ENCODE data around the gene OSM. TPM values are rescaled to one million over a fixed set of nuclear protein-coding genes. Genes with fewer than 3 reads are reported as not detected.

Gene OSM
- 10 to 100 TPM; 74.7 to 80.5 TPM for total RNA-seq

DNA sequence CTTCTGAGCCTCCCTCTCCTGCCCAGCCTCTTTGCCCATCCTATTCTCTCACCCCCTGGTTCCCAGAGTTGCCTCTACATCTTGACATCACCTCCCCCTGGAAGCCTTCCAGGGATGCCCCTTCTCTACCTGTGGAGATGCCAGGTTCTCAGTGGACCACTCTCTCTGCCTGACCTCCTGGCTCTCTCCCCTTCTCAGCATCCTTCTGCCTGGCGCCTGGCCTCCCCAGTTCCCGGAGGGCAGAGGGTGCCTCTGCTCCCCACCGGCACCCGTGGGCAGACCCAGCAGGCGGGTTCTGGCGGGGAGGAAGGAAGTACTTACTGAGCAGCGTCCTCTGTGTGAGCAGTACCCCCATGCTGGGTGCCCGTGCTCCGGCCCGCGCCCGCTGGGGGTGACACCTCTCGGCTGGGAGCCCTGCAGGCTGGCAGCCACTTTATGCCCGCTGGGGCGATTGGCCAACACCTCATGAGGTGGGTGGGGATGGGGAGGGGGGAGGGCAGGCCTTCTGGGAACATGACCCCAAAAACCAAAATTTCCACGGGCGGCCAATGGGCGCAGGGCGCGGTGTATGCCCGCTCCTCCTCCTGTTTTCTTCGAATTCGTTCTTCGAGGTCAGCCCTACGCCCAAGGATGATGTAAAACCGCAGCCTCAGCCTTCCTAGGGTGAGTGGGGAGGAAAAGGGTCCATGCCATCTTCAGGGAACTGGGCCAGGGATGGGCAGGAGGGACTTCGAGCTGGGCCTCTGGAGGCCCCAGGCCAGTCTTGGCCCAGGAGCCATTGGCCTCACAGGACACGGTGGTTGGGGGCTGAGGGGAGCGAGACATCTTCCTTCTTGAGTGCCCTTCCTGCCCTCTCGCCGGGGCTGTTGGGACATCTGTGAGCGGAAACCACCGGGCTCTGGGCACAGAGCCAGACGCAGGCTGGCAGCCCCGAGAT is at the start of gene OSM:
TSS of gene OSM (minus strand) at position 407 of the 937 bp plus-strand sequence. CDS start at position 355, 52 bp downstream.
- peaks cover 74% of the 10 kb centered on the region for H3K36me3 Mint-ChIP-seq (ENCODE audit: low read depth)
- ChIA-PET POLR2A (interaction anchor here (0.9 to 1.0 kb wide), 2 partner anchors 17 to 60 kb away, joined by 3 read pairs; partner anchors contain the start of gene TBC1D10A), CTCF (interaction anchor here (0.7 to 2.4 kb wide), 6 partner anchors 11 to 121 kb away, joined by 3 to 13 read pairs (median 6); partner anchors contain the start of gene RNF215)
- peak within 1 kb of the TSS; percentile 94 for H3K27ac Mint-ChIP-seq
- peak; percentile 81 for DNase-seq
- peak within 1 kb of the TSS; percentile 99 for H3K4me3 Mint-ChIP-seq
- no peaks in the 10 kb centered on the region for H3K27me3 Mint-ChIP-seq
- no peaks in the 10 kb centered on the region for H3K9me3 Mint-ChIP-seq
- H3K4me1 Mint-ChIP-seq: peaks cover 58% of the 10 kb centered on the region

DNA sequence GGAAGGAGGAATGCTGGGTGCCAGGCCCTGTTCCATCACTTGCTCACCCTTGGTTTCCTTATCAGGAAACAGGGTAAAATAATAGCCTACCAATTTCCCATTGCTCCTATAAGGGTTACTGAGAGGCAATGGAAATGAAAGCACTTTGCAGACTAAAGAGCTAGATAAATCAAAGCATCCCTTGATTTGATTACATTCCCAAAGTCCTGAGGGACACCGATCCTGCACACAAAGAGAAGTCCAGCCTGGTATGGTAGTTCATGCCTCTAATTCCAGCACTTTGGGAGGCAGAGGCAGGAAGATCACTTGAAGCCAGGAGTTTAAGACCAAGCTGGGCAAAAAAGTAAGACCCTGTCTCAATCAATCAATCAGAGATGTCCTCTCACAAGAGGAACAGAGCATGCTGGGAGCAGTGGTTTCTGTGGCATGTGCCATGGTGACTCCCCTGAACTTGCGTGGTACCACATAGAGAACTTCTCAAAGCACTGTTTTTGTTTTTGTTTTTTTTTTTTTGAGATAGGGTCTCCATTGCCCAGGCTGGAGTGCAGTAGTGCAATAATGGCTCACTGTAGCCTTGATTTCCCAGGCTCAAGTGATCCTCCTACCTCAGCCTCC is 49.4 kb upstream of the OSM start:
- ChIA-PET POLR2A (no interaction called here), CTCF (interaction anchor here (1.0 to 1.4 kb wide), 3 partner anchors 20 to 71 kb away, joined by 3 to 4 read pairs (median 3); partner anchors contain the start of gene RNF215)
- no peak for DNase-seq
- Mint-ChIP-seq H3K27ac (peak overlapping the region; percentile 13), H3K4me3 (no peak overlapping the region), H3K4me1 (peaks cover 93% of the 10 kb centered on the region), H3K9me3 (no peaks in the 10 kb centered on the region), H3K36me3 (ENCODE audit: low read depth) (peaks cover 79% of the 10 kb centered on the region), H3K27me3 (no peaks in the 10 kb centered on the region)

DNA sequence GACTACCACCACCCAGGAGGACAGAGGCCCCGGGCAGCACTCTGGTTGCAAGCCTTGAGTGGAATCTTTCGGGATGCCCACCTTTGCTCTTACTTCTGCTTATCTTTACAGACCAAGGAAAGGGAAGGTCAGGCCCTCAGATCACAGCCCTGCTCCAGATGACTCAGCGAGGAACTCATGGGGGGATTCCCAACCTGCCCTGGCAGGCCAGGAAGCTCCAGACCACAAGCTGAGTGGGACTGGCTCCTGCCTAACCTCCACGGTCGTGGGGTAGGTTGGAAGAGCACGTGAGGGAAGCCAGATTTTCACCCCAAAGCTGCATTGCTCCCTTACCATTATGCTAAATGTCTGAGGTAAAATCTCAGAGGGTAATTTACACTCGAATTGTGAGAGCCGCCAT is 48.3 kb upstream of the OSM start:
- ChIA-PET CTCF (interaction anchor here (1.0 to 1.8 kb wide), 6 partner anchors 9 to 111 kb away, joined by 3 to 5 read pairs (median 4); partner anchors contain the start of genes MTFP1 and RNF215), POLR2A (interaction anchor here (0.6 kb wide), 1 partner anchor 69 kb away, joined by 3 read pairs; no protein-coding TSS in a partner anchor)
- DNase-seq: no peak
- H3K36me3 Mint-ChIP-seq (ENCODE audit: low read depth): peaks cover 83% of the 10 kb centered on the region
- no peak overlapping the region for H3K4me3 Mint-ChIP-seq
- H3K9me3 Mint-ChIP-seq: no peaks in the 10 kb centered on the region
- H3K4me1 Mint-ChIP-seq: peaks cover 97% of the 10 kb centered on the region
- peak overlapping the region; percentile 79 for H3K27ac Mint-ChIP-seq
- no peaks in the 10 kb centered on the region for H3K27me3 Mint-ChIP-seq

GRCh38 chr22:30313527-30314363 is 47.1 kb upstream of the OSM start:
- POLR2A ChIA-PET: no interaction called here
- H3K4me3 Mint-ChIP-seq: no peak overlapping the region
- no peaks in the 10 kb centered on the region for H3K9me3 Mint-ChIP-seq
- peak overlapping the region; percentile 60 for H3K27ac Mint-ChIP-seq
- CTCF ChIA-PET: interaction anchor here (0.6 to 2.3 kb wide), 11 partner anchors 10 to 112 kb away, joined by 3 to 11 read pairs (median 3); partner anchors contain the start of gene MTFP1
- H3K27me3 Mint-ChIP-seq: no peaks in the 10 kb centered on the region
- no peak for DNase-seq
- peaks cover 97% of the 10 kb centered on the region for H3K4me1 Mint-ChIP-seq
- peaks cover 77% of the 10 kb centered on the region for H3K36me3 Mint-ChIP-seq (ENCODE audit: low read depth)

- CTCF ChIA-PET: interaction anchor here (1.1 to 2.3 kb wide), 6 partner anchors 9 to 219 kb away, joined by 3 to 11 read pairs (median 4); partner anchors contain the start of gene TBC1D10A
- POLR2A ChIA-PET: no interaction called here
- peak overlapping the region; percentile 57 for H3K27ac Mint-ChIP-seq
- peaks cover 96% of the 10 kb centered on the region for H3K4me1 Mint-ChIP-seq
- H3K9me3 Mint-ChIP-seq: no peaks in the 10 kb centered on the region
- H3K27me3 Mint-ChIP-seq: no peaks in the 10 kb centered on the region
- H3K36me3 Mint-ChIP-seq (ENCODE audit: low read depth): peaks cover 74% of the 10 kb centered on the region
- no peak for DNase-seq
- H3K4me3 Mint-ChIP-seq: no peak overlapping the region
Observed at GRCh38 chr22:30312053-30312452, 45.4 kb upstream of the OSM start.

- H3K27ac Mint-ChIP-seq: peak overlapping the region; percentile 89
- POLR2A ChIA-PET: interaction anchor here (0.6 kb wide), 2 partner anchors 11 to 43 kb away, joined by 6 to 13 read pairs; no protein-coding TSS in a partner anchor
- no peaks in the 10 kb centered on the region for H3K9me3 Mint-ChIP-seq
- H3K36me3 Mint-ChIP-seq (ENCODE audit: low read depth): peaks cover 70% of the 10 kb centered on the region
- H3K27me3 Mint-ChIP-seq: no peaks in the 10 kb centered on the region
- H3K4me3 Mint-ChIP-seq: no peak overlapping the region
- DNase-seq: no peak
- H3K4me1 Mint-ChIP-seq: peaks cover 97% of the 10 kb centered on the region
- CTCF ChIA-PET: interaction anchor here (0.8 to 15.7 kb wide), 8 partner anchors 8 to 31 kb away, joined by 3 to 138 read pairs (median 4); partner anchors contain the start of genes CASTOR1 and TBC1D10A
Observed at GRCh38 chr22:30310881-30311771, 44.5 kb upstream of the OSM start.

- Mint-ChIP-seq H3K27ac (peak overlapping the region; percentile 89), H3K27me3 (no peaks in the 10 kb centered on the region), H3K4me3 (peak overlapping the region; percentile 44), H3K9me3 (no peaks in the 10 kb centered on the region), H3K36me3 (ENCODE audit: low read depth) (peaks cover 61% of the 10 kb centered on the region), H3K4me1 (peaks cover 97% of the 10 kb centered on the region)
- ChIA-PET POLR2A (interaction anchor here (0.6 kb wide), 1 partner anchor 44 kb away, joined by 6 read pairs; no protein-coding TSS in a partner anchor), CTCF (interaction anchor here (0.8 to 15.7 kb wide), 6 partner anchors 8 to 32 kb away, joined by 3 to 138 read pairs (median 3); partner anchors contain the start of gene CASTOR1)
- peak; percentile 57 for DNase-seq
Observed at GRCh38 chr22:30309951-30310741, 43.5 kb upstream of the OSM start.

DNA sequence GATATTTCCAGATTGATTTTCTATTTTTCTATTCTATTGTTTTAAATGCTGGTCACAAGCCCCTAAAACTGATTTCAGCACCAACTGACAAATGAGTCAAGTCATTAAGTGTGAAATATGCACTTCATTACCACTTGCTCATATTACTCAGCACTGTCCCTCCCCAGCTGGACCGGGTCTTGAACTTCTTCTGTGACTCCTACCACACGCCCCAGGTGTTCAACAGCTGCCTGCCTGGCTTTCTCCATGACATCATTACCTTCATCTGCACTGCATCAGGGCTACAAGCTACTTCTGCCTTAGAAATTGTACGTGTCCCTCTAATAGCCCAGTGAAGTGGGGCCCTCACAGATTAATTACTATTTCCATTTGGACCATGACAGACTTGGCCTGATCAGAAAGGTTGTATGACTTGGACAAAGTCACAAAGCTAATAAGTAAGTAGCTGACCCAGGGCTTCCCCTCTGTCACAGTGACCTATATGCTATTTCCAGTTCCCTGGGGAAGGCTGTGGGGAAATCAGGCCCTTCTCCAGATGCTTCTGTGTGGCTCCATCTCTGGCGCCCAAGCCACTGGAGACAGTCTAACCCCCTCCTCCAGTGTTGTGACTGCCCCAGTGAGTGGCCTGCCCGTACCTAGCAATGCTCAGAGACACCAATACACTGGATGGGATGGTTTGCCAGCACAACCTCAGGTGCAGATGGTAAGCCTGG is 42.0 kb upstream of the OSM start:
- ChIA-PET POLR2A (no interaction called here), CTCF (interaction anchor here (0.8 to 15.7 kb wide), 7 partner anchors 11 to 180 kb away, joined by 3 to 138 read pairs (median 4); partner anchors contain the start of genes CASTOR1 and RNF215)
- peak overlapping the region; percentile 20 for H3K4me3 Mint-ChIP-seq
- DNase-seq: no peak
- H3K9me3 Mint-ChIP-seq: no peaks in the 10 kb centered on the region
- H3K27ac Mint-ChIP-seq: peak overlapping the region; percentile 92
- H3K4me1 Mint-ChIP-seq: peaks cover 97% of the 10 kb centered on the region
- H3K27me3 Mint-ChIP-seq: no peaks in the 10 kb centered on the region
- H3K36me3 Mint-ChIP-seq (ENCODE audit: low read depth): peaks cover 66% of the 10 kb centered on the region

GRCh38 chr22:30308093-30308492 is 41.4 kb upstream of the OSM start:
- Mint-ChIP-seq H3K9me3 (no peaks in the 10 kb centered on the region), H3K4me3 (peak overlapping the region; percentile 20), H3K4me1 (peaks cover 99% of the 10 kb centered on the region), H3K27me3 (no peaks in the 10 kb centered on the region), H3K27ac (peak overlapping the region; percentile 92), H3K36me3 (ENCODE audit: low read depth) (peaks cover 69% of the 10 kb centered on the region)
- DNase-seq: no peak
- CTCF ChIA-PET: interaction anchor here (0.8 to 15.7 kb wide), 6 partner anchors 11 to 80 kb away, joined by 3 to 138 read pairs (median 4); partner anchors contain the start of genes CASTOR1 and RNF215
- POLR2A ChIA-PET: no interaction called here

DNA sequence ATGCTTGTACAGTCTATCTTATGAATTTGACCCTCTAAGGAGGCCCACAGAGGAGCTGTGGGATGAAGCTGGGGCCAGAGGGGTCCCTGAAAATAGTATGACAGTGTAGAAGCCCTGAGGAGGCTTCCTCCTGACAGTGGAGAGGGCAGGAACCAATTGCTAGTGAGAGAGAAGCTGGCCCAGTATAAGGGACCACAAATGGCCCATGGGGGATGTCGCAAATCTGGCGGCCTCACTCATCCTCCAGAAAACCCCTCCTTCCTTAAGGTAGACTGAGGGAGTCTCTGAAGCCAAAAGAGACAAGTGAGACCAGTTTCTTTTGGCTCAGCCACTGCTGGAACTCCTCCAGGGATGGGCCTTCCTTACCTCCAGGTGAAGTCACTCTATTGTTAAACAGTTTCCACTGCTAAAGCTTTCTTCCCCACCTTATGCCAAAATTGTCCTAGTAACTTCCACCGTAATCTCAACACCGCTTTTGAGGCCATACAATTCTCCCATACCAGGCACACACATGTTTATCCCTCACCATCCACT is 40.5 kb upstream of the OSM start:
- Mint-ChIP-seq H3K36me3 (ENCODE audit: low read depth) (peaks cover 69% of the 10 kb centered on the region), H3K9me3 (no peaks in the 10 kb centered on the region)

More for the DNA sequence above, 40.5 kb upstream of the OSM start:
- Mint-ChIP-seq H3K4me3 (peak overlapping the region; percentile 78), H3K4me1 (peaks cover 99% of the 10 kb centered on the region), H3K27ac (peak overlapping the region; percentile 92), H3K27me3 (no peaks in the 10 kb centered on the region)
- DNase-seq: no peak
- POLR2A ChIA-PET: interaction anchor here (1.0 kb wide), 1 partner anchor 50 kb away, joined by 3 read pairs; the partner anchor contains the start of genes CCDC157 and SF3A1
- CTCF ChIA-PET: interaction anchor here (1.3 to 15.7 kb wide), 4 partner anchors 10 to 84 kb away, joined by 4 to 138 read pairs (median 4); partner anchors contain the start of gene CASTOR1

All from activated CD4-positive, alpha-beta T cell treated with anti-CD3 and anti-CD28 coated beads, Interleukin-2, amount 10 ng/mL, durations not matched to agents 7 days and 5 days (primary cell).